ENCODE results near the gene PTPRN2.

GRCh38 chr7:158315881-158316280 is 271.7 kb downstream of the PTPRN2 start:
- no peak for TF ChIP-seq CTCF (IDR thresholded peaks at IDR 0.05)
- TF ChIP-seq POLR2A (IDR thresholded peaks at IDR 0.05) = no peak
- TF ChIP-seq POLR2AphosphoS5 (IDR thresholded peaks at IDR 0.05) = no peak
